Adrenal gland (tissue), 5 donors: ENCODE data around the gene PCK1.

Source experiments
- POLR2A ChIP-seq, 2 donors: fragments of 450-650 bp; IDR thresholded peaks; one replicate each; pipeline ENCODE4 v1.6.1; 2017; ENCODE audit warnings: antibody characterized with exemption in 2 of 2, mild to moderate bottlenecking in 2 of 2, moderate library complexity in 1 of 2
- TF ChIP-seq, protein P1 (sequence below), 6 experiments: fragments of 450-650 bp in 4 of 6; fragments of 200-600 bp in 2 of 6; sonication (generic) in 1 of 6; IDR thresholded peaks; 1 replicate in 5 of 6; 2 replicates in 1 of 6; pipeline versions ENCODE4 v1.5.1 to v1.8.0; 2016 to 2021; ENCODE audit warnings: antibody characterized with exemption in 6 of 6, mild to moderate bottlenecking in 2 of 6, moderate library complexity in 1 of 6
- donor health status: DM: no; HTN: no; CAD: no.

DNA sequence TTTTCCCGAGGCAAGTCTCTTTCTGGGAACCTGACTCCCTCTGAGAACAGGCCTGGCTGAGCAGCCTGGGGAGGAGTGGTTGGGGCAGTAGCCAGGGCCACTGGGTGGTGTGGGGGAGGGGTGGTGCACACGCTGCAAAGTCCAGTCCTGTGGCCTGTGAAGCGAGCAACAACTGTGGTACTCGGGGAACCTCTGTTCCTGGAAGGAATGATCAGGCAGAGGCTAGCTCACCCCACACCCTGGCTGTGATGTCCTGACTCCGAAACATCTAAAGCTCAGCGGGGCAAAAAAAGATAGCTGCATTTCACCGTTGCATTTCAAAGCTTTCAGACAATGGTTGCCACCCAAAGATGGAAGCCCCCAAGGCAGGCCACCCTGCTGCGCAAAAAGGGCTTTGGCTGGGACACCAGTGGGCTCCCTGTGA is 25.5 kb downstream of the PCK1 start:
- TF ChIP-seq, protein P1, sequence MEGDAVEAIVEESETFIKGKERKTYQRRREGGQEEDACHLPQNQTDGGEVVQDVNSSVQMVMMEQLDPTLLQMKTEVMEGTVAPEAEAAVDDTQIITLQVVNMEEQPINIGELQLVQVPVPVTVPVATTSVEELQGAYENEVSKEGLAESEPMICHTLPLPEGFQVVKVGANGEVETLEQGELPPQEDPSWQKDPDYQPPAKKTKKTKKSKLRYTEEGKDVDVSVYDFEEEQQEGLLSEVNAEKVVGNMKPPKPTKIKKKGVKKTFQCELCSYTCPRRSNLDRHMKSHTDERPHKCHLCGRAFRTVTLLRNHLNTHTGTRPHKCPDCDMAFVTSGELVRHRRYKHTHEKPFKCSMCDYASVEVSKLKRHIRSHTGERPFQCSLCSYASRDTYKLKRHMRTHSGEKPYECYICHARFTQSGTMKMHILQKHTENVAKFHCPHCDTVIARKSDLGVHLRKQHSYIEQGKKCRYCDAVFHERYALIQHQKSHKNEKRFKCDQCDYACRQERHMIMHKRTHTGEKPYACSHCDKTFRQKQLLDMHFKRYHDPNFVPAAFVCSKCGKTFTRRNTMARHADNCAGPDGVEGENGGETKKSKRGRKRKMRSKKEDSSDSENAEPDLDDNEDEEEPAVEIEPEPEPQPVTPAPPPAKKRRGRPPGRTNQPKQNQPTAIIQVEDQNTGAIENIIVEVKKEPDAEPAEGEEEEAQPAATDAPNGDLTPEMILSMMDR (IDR thresholded peaks at IDR 0.05), result no peak
- TF ChIP-seq POLR2A (IDR thresholded peaks at IDR 0.05), result no peak
